Right lobe of liver (tissue), 6 donors: ENCODE measurements around the gene EBPL. TPM values are rescaled to one million over a fixed set of nuclear protein-coding genes. Genes with fewer than 3 reads are reported as not detected.

Experiments used
- ATAC-seq, 4 donors: fragments of 200-7000 bp; cut with Tn5 transposase; one replicate each; pipeline ENCODE4 v1.9.1; 2020; ENCODE audit warnings: mild to moderate bottlenecking in 4 of 4, moderate library complexity in 4 of 4
- DNase-seq, 3 donors: peaks; one replicate each; pipeline ENCODE4 v3.0.0-alpha.2; 2020
- H3K27ac ChIP-seq, 3 donors: fragments of 200-600 bp; one replicate each; pipeline ENCODE4 v1.8.0; 2022
- H3K27me3 ChIP-seq, 2 donors: fragments of 200-600 bp; one replicate each; pipeline ENCODE4 v1.8.0; 2022
- H3K36me3 ChIP-seq, 4 donors: fragments of 200-600 bp; sonication (generic) in 1 of 4; one replicate each; pipeline versions ENCODE4 v1.5.1 to v1.8.0; 2017 to 2022; ENCODE audit warnings: control low read depth in 1 of 4
- H3K4me1 ChIP-seq, 4 donors: fragments of 200-600 bp; sonication (generic) in 1 of 4; one replicate each; pipeline versions ENCODE4 v1.5.1 to v1.8.0; 2017 to 2022; ENCODE audit warnings: control low read depth in 1 of 4
- H3K4me3 ChIP-seq, 3 donors: fragments of 200-600 bp; one replicate each; pipeline ENCODE4 v1.8.0; 2022
- H3K9me3 ChIP-seq, 4 donors: fragments of 200-600 bp; sonication (generic) in 1 of 4; one replicate each; pipeline versions ENCODE4 v1.5.1 to v1.8.0; 2017 to 2022; ENCODE audit warnings: control low read depth in 1 of 4
- CTCF ChIP-seq, 4 donors: fragments of 200-600 bp in 3 of 4; fragments of 450-650 bp in 1 of 4; IDR thresholded peaks; one replicate each; pipeline versions ENCODE4 v1.5.1 to v1.8.0; 2016 to 2022; ENCODE audit warnings: antibody characterized with exemption in 4 of 4, mild to moderate bottlenecking in 2 of 4
- POLR2A ChIP-seq: fragments of 450-650 bp; IDR thresholded peaks from one replicate; pipeline ENCODE4 v1.6.1; 2017; ENCODE audit warnings: antibody characterized with exemption, mild to moderate bottlenecking
- WGBS: methylation state at CpG from one replicate; pipeline ENCODE4 v1.1.6; 2018; ENCODE audit warnings: low coverage, low lambda C conversion rate; ENCODE audit not compliant: insufficient coverage; ENCODE audit errors: missing lambda C conversion rate; 5-methylcytosine and 5-hydroxymethylcytosine counted together
- intact Hi-C, 2 donors: fragments of 100-400 bp; cut with DNase I; formaldehyde crosslinking; loops; one replicate each; pipeline versions ENCODE4 v1.11.2 to v1.14.1; 2022
- long read RNA-seq: library from polyadenylated mRNA; unstranded; transcript quantifications from one replicate; pipeline ENCODE4 v2.0.0, GENCODE V29; 2019
- total RNA-seq, 6 experiments: library from RNA; depleted of rRNA in 2 of 6; stranded (reverse); fragments of >200 nt in 2 of 6; fragmentation: NEBNext Ultra II Directional in 3 of 6; extraction: Animal tissue kit (Norgen Biotek cat#: 25700) in 3 of 6; gene quantifications; one replicate each; pipeline versions ENCODE4 v1.1.0 to v1.2.4, GENCODE V29; 2016 to 2023
- donor health status: DM: no; HTN: yes; CAD: no.
- donor health status: DM: no; HTN: no; CAD: no.
- donor health status: DM: no; HTN: no; CAD: no.
- donor health status: DM: no; HTN: yes; CAD: no.
- donor health status: DM: no; HTN: yes; CAD: no.

Gene EBPL
- total RNA-seq: 10 to 100 TPM; 45.1 to 95.2 (median 55.4) TPM
- long read RNA-seq, partial matches to known transcripts: 0 of 2 reads
- long read RNA-seq, other reads (novel, unspliced or antisense): 0 of 2 reads

DNA sequence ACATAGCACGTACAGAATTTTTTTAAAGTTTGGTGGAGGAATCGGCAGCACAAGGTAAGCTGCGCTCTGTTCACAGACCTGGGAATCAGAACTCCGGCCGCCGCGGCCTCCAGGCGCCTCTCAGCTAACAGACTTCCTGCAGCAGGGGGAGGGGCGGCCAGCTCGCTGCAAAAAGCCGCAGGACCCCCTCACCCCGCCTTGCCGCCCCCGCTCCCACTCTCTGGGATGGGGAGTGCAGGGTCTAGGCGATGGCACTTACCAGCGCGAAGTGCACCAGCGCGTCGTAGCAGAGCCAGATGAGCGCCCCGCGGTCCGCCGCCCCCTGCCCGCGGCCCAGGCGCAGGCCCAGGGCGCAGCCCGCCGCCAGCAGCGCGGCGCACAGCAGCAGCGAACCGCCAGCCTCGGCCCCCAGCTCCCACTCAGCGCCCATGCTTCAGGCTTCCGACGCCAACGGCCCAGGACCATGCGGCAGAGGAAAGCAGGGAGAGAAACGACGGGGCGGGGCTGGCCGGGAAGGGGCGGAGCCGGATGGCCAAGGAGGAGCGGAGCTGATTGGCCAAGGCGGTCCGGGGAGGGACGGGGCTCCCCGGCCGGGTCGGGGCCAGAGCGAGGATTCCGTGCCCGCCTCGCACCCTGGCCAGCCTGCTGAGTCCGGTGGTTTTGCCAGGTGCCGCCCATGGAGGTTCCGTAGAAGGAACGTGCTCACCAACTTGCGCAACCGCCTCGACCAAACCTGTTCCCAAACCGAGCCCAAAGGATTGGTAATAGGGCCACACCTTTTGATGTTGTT is at the start of gene EBPL:
EBPL (minus strand) TSS at position 492 of the 790 bp plus-strand sequence; CDS start at position 430, 62 bp downstream.
- no peaks in the 10 kb centered on the region for H3K9me3 ChIP-seq
- H3K4me3 ChIP-seq: peak within 1 kb of the TSS; percentile 58 to 78 (median 75)
- DNase-seq (peak; percentile 98), ATAC-seq (peak; percentile 94 to 98 (median 94))
- TF ChIP-seq POLR2A: peak; percentile 44
- no peak for TF ChIP-seq CTCF (IDR thresholded peaks at IDR 0.05)
- peaks cover 0 to 10% (median 3%) of the 10 kb centered on the region in 4 donors for H3K4me1 ChIP-seq
- no peaks in the 10 kb centered on the region for H3K27me3 ChIP-seq
- intact Hi-C loops: no loop called here
- H3K36me3 ChIP-seq: no peaks in the 10 kb centered on the region
- peak within 1 kb of the TSS; percentile 82 to 92 (median 84) for H3K27ac ChIP-seq
- WGBS: 0% methylated on average over 9 of the region's 67 CpGs

- no peak for ATAC-seq
- Histone ChIP-seq H3K36me3 (no peaks in the 10 kb centered on the region), H3K4me3 (no peak overlapping the region), H3K9me3 (no peaks in the 10 kb centered on the region), H3K27ac (no peak overlapping the region), H3K4me1 (peaks cover 0 to 11% (median 5%) of the 10 kb centered on the region in 4 donors), H3K27me3 (no peaks in the 10 kb centered on the region)
- intact Hi-C loops: no loop called here
- TF ChIP-seq CTCF (IDR thresholded peaks at IDR 0.05): no peak
- no peak for TF ChIP-seq POLR2A
- no peak for DNase-seq
- 43% methylated on average over 2 of the region's 2 CpGs for WGBS
These were observed 49.6 kb upstream of the EBPL start for GRCh38 chr13:49740870-49741269.

DNA sequence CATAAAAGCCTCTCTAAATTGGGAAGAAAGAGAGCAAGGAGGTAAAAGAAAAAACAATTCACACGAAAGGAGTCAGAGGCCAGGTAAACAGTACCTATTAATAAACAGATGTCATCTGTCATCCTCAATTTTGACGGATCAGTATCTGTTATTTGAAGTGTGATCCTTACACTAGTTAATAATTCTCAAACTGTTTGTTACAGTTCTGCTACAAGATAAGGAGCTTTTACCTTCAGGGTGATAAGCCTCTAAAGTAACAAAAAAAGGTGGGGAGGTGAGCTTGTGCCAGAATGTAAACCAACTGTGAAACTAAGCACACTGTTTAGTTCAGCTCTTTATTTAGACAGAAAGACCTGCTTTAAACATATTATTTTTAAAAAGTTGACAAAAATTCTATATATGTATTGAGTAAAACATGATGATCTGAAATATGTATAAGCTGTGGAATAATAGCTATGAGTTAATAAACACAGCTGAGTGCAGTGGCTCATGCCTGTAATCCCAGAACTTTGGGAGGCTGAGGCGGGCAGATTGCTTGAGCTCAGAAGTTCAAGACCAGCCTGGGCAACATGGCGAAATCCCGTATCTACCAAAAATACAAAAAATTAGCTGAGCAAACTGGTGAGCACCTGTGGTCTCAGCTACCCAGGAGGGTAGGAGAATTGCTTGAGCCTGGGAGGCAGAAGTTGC is 48.4 kb upstream of the EBPL start:
- intact Hi-C loops: no loop called here
- Histone ChIP-seq H3K4me1 (peaks cover 0 to 11% (median 5%) of the 10 kb centered on the region in 4 donors), H3K9me3 (no peaks in the 10 kb centered on the region), H3K27ac (no peak overlapping the region), H3K27me3 (no peaks in the 10 kb centered on the region), H3K4me3 (no peak overlapping the region), H3K36me3 (no peaks in the 10 kb centered on the region)
- DNase-seq (no peak), ATAC-seq (peak in 3 of 4 donors; percentile 24 to 48 (median 46))
- WGBS: 77% methylated on average over 5 of the region's 5 CpGs
- TF ChIP-seq CTCF (IDR thresholded peaks at IDR 0.05) (no peak), POLR2A (no peak)

DNA sequence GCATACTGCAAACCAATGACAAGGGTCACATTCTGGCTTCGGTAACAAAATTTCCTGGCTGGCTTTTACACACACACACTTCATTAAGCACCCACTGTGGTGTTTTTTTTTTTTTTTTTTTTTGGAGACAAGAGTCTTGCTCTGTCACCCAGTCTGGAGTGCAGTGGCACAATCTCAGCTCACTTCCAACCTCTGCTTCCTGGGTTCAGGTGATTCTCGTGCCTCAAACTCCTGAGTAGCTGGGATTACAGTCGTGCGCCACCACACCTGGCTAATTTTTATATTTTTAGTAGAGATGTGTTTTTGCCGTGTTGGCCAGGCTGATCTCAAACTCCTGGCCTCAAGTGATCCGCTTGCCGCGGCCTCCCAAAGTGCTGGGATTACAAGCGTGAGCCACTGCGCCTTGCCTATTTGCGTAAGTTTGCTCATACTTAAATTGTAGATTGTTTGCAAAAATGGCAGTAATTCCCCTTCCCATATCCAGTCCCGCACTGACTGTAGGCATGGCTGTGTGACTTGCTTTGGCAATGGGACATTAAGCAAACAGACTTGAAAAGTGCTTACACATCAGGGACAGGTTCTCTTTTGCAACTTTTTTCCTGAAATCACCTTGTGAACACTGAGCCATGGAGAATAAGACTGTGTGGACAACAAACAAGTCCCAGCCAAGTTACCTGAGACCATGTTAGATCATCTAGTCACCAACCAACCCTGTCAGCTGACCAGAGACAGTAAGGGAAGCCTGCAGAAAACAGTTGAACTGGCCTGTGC is 42.1 kb upstream of the EBPL start:
- Histone ChIP-seq H3K4me3 (peak overlapping the region in 2 of 3 donors; percentile 20 to 21), H3K36me3 (peaks cover 0 to 5% (median 0%) of the 10 kb centered on the region in 4 donors), H3K9me3 (no peaks in the 10 kb centered on the region), H3K27me3 (no peaks in the 10 kb centered on the region), H3K27ac (peak overlapping the region in 2 of 3 donors; percentile 41 to 70), H3K4me1 (peaks cover 0 to 26% (median 0%) of the 10 kb centered on the region in 4 donors)
- ATAC-seq (peak; percentile 91 to 97 (median 92)), DNase-seq (peak in 2 of 3 donors; percentile 24 to 56)
- 43% methylated on average over 12 of the region's 12 CpGs for WGBS
- TF ChIP-seq CTCF (IDR thresholded peaks at IDR 0.05) (no peak), POLR2A (no peak)
- intact Hi-C loops: no loop called here
